HG03175 (cell line): Measurements from ENCODE around the gene ZZZ3.
"Not testable (repeated sequence)": the region's sequence is repeated elsewhere in the genome, so short reads cannot be mapped to it uniquely, and the experiment has no call there.

ENCODE experiments used
- ATAC-seq: cut with Tn5 transposase; IDR thresholded peaks from one replicate; pipeline ENCODE4 v1.9.1; 2021; ENCODE audit warnings: mild to moderate bottlenecking, moderate library complexity; ENCODE audit not compliant: unreplicated experiment

ZZZ3 gene

GRCh38 chr1:77671836-77672235, 10.6 kb downstream of the ZZZ3 start:
- no peak for ATAC-seq

DNA sequence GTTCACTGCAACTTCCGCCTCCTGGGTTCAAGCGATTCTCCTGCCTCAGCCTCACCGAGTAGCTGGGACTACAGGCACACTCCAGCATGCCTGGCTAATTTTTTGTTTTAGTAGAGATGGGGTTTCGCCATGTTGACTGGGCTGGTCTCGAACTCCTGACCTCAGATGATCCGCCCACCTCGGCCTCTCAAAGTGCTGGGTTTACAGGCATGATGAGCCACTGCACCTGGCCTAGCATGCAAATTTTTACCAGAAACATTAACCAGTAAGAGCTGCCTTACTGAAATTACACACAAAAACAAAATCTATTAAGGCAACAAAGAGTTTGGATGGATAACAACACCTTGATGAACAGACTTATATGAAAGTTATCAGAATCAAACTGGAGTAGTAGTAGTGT, 12.1 kb downstream of the ZZZ3 start:
- peak; percentile 34 for ATAC-seq

DNA sequence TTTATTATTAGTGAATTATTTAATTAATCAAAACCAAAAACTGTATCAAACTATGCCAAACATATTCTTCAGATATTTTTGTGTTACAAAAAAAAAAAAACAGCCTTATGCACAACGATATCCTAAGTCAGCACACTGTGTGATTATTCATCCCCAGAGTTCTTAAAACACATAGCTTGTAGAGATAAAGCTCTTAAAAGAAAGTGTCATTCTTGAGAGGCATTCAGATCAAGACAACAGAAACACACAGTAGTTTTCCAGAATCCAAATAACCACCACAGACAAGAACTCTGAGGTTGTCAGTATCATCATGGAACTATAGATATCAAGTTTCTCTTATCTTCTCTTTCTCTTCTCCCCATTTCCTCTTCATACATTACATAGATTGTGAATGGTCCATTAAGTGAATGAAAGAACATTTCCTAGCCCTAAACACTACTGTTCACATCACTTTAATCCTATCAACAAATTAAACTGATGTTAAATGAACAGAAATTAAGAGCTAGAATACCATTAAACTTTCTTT, 13.5 kb downstream of the ZZZ3 start:
- no peak for ATAC-seq

DNA sequence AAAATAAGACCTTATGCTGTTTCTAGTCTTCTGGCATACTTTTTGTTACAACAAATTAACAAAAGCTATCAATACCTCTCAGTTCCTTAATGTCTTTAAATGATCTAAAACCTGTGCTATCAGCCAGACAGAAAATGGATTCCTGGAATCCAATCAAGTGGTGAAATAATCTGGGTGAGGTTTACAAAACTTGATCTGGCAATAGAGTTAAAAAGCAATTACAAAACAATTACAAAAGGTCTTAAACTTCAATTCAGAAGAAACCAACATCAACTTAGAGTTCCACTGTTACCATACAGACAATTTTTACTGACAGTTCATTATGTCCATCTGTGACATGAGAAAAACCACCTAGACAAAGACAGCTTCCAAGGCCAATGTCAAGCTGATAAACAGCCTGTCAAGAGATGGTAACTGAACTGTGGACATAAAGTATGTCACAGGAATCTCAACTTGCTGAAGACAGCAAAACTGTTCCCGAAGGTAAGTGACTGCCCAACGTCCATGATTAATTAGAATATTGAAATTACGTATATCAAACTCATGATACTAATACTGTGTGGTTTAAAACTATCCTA, 17.4 kb downstream of the ZZZ3 start:
- ATAC-seq = no peak

- ATAC-seq = no peak
Observed at GRCh38 chr1:77661696-77662095, 20.8 kb downstream of the ZZZ3 start.

DNA sequence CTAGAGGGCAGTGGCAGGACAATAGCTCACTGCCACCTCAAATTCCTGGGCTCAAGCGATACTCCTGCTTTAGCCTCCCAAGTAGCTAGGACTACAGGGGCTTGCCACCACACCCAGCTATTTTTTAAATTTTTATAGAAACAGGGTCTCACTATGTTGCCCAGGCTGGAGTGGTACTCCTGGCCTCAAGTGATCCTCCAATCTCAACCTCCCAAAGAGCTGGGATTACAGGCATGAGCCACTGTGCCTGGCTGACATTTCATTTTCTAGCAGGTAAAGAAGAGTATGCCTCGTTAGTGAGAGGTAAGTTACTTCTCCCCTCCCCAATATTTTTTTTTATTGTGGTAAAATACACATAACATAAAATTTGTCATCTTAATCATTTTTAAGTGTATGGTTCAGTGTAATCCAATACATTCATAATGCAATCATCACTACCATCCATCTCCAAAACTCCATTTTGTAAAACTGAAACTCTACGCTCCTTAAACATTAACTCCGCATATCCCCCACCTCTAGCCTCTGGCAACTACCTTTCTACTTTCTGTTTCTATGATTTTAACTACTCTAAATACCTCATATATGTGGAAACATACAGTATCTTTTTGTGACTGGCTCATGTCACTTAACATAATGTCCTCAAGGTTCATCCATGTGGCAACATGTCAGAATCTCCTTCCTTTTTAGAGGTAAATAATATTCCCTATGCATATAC, 22.4 kb downstream of the ZZZ3 start:
- peak; percentile 63 for ATAC-seq

DNA sequence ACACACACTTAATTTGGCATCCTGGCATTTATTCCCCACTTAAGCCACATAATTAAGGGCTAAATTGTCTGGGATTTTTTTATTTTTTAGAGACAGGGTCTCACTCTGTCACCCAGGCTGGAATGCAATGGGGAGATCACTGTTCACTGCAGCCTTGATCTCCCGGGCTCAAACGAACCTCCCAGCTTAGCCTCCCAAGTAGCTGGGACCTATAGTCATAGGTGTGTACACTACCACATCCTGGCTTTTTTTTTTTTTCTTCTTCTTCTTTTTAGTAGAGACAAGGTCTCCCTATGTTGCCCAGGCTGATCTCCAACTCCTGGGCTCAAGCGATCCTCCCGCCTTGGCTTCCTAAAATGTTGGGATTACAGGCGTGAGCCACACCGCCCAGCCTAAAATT, 24.2 kb downstream of the ZZZ3 start:
- no peak for ATAC-seq

- no peak for ATAC-seq
Observed at GRCh38 chr1:77655431-77655974, 27.0 kb downstream of the ZZZ3 start.

DNA sequence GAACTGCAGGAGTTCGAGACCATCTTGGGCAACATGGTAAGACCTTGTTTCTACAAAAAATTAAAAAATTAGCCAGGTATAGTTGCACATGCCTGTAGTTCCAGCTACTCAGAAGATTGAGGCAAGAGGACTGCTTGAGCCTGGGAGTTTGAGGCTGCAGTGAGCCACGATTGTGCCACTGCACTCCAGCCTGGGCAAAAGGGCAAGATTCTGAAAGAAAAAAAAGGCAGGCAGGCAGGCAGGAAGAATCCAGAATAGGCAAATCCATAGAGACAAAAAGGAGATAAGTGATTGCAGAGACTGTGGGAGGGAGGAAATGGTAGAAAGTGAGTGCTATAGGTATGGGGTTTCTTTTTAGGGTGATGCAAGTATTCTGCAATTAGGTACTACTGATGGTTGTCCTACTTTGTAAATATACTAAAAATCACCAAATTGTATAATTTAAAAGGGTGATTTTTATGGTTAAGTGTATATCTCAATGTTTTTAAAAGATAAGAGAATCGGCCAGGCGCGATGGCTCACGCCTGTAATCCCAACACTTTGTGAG, 29.4 kb downstream of the ZZZ3 start:
- no peak for ATAC-seq

DNA sequence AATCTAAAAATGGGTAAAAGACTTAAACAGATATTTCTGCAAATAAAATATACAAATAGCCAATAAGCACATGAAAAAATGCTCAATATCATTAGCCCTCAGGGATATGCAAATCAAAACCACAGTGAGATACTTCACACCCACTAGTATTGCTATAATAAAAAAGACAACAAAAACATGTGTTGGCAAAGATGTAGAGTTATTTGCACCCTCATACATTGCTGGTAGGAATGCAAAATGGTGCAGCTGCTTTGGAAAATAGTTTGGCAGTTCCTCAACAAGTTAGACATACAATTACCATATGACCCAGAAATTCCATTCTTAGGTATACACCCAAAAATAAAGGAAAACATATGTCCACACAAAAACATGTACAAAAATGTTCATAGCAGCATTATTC, 30.2 kb downstream of the ZZZ3 start:
- no peak for ATAC-seq

GRCh38 chr1:77649127-77649526, 33.3 kb downstream of the ZZZ3 start:
- ATAC-seq = no peak

- ATAC-seq = not testable (repeated sequence)
Observed at GRCh38 chr1:77646224-77646623, 36.2 kb downstream of the ZZZ3 start.

GRCh38 chr1:77643456-77643855, 39.0 kb downstream of the ZZZ3 start:
- no peak for ATAC-seq

DNA sequence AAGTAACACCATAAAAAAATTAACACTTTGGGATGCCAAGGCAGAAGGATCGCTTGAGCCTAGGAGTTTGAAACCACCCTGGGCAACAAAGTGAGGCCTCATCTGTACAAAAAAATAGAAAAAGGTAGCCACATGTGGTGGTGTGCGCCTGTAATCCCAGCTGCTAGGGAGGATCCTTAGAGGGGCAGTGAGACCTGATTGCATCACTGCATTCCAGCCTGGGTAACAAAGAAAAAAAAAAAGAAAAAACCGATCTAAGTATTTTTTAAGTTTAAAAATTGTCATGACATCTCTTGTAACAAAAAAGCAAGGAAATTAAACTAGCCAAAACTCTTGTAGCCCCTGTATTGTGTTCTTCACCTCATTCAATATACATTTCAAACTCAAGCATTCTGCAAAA, 39.5 kb downstream of the ZZZ3 start:
- ATAC-seq = no peak

DNA sequence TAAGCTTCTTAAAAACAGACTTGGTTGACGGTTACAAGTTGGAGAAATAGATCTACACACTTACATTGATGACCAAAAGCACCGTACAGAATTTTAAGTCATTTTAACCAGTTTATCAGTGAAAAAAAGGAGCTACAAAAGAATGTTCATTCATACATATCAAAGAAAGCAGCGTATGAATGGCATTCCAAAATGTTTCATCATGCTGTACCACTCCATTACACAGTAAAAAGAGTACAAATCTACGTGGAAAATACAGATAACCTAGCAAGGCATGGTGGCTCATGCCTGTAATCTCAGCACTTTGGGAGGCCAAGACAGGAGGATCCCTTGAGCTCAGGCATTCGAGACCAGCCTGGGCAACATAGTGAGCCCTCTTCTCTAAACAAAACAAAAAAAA, 40.3 kb downstream of the ZZZ3 start:
- no peak for ATAC-seq

GRCh38 chr1:77639557-77640069, 42.8 kb downstream of the ZZZ3 start:
- ATAC-seq = no peak

GRCh38 chr1:77639056-77639455, 43.4 kb downstream of the ZZZ3 start:
- no peak for ATAC-seq

DNA sequence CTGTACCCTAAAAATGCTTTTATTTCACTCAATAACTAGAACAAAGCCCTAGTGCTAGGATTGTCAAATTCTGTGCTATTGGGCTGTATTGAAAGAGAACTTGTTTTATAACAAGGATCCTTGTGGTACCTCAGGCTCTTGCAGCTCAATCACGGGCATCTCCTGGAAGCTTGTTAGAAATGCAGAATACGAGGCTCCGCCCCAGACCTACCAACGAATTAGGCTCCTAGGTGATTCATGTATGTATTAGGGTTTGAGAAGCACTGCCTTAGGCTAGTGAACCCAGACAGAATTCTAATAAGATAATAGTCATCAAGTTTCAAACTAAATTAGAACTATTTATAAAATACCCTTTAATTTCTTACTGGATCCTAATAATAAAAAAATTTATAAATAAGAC, 45.6 kb downstream of the ZZZ3 start:
- no peak for ATAC-seq
